ENCODE results near the gene HLA-F.

HLA-F gene

GRCh38 chr6:29723262-29723665, at the start of gene HLA-F:
Gene HLA-F, plus strand, starts transcription at chr6:29723434. Its CDS starts 30 bp downstream, at chr6:29723464.
- peak within 1 kb of the TSS; percentile 46 for H3K4me3 ChIP-seq (ENCODE audit: low read depth, low read length)
- TF ChIP-seq, protein P1, sequence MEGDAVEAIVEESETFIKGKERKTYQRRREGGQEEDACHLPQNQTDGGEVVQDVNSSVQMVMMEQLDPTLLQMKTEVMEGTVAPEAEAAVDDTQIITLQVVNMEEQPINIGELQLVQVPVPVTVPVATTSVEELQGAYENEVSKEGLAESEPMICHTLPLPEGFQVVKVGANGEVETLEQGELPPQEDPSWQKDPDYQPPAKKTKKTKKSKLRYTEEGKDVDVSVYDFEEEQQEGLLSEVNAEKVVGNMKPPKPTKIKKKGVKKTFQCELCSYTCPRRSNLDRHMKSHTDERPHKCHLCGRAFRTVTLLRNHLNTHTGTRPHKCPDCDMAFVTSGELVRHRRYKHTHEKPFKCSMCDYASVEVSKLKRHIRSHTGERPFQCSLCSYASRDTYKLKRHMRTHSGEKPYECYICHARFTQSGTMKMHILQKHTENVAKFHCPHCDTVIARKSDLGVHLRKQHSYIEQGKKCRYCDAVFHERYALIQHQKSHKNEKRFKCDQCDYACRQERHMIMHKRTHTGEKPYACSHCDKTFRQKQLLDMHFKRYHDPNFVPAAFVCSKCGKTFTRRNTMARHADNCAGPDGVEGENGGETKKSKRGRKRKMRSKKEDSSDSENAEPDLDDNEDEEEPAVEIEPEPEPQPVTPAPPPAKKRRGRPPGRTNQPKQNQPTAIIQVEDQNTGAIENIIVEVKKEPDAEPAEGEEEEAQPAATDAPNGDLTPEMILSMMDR (conservative IDR thresholded peaks at IDR 0.05; ENCODE audit: low read depth, low read length): no peak
- peak; percentile 68 for DNase-seq (ENCODE audit: low read depth)

DNA sequence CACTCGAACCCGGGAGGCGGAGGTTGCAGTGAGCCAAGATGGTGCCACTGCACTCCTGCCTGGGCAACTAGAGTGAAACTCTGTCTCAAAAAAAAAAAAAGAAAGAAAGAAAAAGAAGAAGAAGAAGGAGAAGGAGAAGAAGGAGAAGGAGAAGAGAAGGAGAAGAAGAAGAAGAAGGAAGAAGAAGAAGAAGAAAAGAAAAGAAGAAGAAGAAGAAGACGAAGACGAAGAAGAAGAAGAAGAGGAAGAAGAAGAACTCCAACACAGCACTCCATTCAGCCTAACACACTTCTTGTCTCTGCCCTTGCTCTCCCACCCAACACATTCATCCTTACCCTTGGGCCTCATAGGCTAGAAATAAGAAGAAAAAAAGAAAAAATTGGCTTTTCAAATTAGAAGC, 49.2 kb upstream of the HLA-F start:
- TF ChIP-seq, protein P1 (conservative IDR thresholded peaks at IDR 0.05; ENCODE audit: low read depth, low read length): no peak
- DNase-seq (ENCODE audit: low read depth): no peak
- no peak overlapping the region for H3K4me3 ChIP-seq (ENCODE audit: low read depth, low read length)

- TF ChIP-seq, protein P1 (conservative IDR thresholded peaks at IDR 0.05; ENCODE audit: low read depth, low read length): no peak
- DNase-seq (ENCODE audit: low read depth): no peak
These were observed 47.7 kb upstream of the HLA-F start for GRCh38 chr6:29675561-29675960.

GRCh38 chr6:29676981-29677601, 46.1 kb upstream of the HLA-F start:
- no peak overlapping the region for H3K4me3 ChIP-seq (ENCODE audit: low read depth, low read length)
- DNase-seq (ENCODE audit: low read depth): peak; percentile 45
- TF ChIP-seq, protein P1 (conservative IDR thresholded peaks at IDR 0.05; ENCODE audit: low read depth, low read length): no peak

More at GRCh38 chr6:29675561-29675960, 47.7 kb upstream of the HLA-F start:
- no peak overlapping the region for H3K4me3 ChIP-seq (ENCODE audit: low read depth, low read length)

DNA sequence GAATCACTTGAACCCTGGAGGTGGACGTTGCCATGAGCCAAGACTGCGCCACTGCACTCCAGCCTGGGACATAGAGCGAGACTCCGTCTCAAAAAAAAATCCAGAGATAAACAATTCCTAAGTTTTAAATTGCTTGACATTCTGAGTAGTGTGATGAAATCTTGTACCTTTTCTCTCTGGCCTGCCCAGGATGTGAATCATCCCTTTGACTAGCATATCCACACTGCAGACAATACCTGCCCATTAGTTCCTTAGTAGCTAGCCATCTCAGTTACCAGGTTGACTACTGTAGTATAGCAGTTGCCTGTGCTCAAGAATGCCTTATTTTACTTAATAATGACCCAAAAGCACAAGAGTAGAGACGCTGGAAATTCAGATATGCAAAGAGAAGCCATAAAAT, 45.1 kb upstream of the HLA-F start:
- TF ChIP-seq, protein P1 (conservative IDR thresholded peaks at IDR 0.05; ENCODE audit: low read depth, low read length): no peak
- H3K4me3 ChIP-seq (ENCODE audit: low read depth, low read length): no peak overlapping the region
- peak; percentile 28 for DNase-seq (ENCODE audit: low read depth)

DNA sequence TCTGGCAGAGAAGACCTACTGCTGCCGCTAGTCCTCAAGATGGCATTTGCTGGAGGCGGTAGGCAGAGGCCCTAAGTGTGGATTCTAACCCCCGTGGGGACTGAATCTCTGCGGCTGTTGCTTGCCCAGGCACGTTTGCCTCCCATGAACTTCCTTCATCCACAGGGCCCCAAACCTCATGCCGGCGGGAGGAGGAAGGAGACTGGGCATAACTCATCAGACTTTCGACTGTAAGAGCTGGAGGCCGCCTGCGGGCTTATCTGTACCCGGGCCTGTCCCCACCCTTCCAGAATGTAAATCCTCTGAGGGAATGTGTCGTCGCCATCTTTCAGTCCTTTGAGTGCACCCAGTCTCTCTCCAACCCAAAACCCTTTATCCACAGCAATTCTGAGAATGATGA, 43.3 kb upstream of the HLA-F start:
- H3K4me3 ChIP-seq (ENCODE audit: low read depth, low read length): no peak overlapping the region
- TF ChIP-seq, protein P1 (conservative IDR thresholded peaks at IDR 0.05; ENCODE audit: low read depth, low read length): no peak
- no peak for DNase-seq (ENCODE audit: low read depth)

GRCh38 chr6:29680416-29680815, 42.8 kb upstream of the HLA-F start:
- no peak for DNase-seq (ENCODE audit: low read depth)
- no peak overlapping the region for H3K4me3 ChIP-seq (ENCODE audit: low read depth, low read length)
- TF ChIP-seq, protein P1 (conservative IDR thresholded peaks at IDR 0.05; ENCODE audit: low read depth, low read length): no peak
